ENCODE results near the gene RELCH.

- no peak for TF ChIP-seq REST (IDR thresholded peaks at IDR 0.05; ENCODE audit: borderline replicate concordance in 1 of 2, low read depth in 1 of 2, low read length in 2 of 2)
- no peak for TF ChIP-seq SRSF1 (optimal IDR thresholded peaks at IDR 0.05; ENCODE audit: low read depth, low read length)
- TF ChIP-seq CTCF (CRISPR knock-in tag; IDR thresholded peaks at IDR 0.05): no peak
- TF ChIP-seq FOSL2 (CRISPR knock-in tag; IDR thresholded peaks at IDR 0.05): no peak
- no peak for TF ChIP-seq ZNF747 (CRISPR knock-in tag; IDR thresholded peaks at IDR 0.05; ENCODE audit: borderline replicate concordance)
- no peak for TF ChIP-seq NFIC (IDR thresholded peaks at IDR 0.05; ENCODE audit: low read length)
Measured at GRCh38 chr18:62172298-62172697, 14.8 kb upstream of the RELCH start.
